ENCODE results near the gene ZC3H4.

GRCh38 chr19:47045867-47046470 is 67.6 kb downstream of the ZC3H4 start:
- TF ChIP-seq CTCF (IDR thresholded peaks at IDR 0.05) (no peak), POLR2A (IDR thresholded peaks at IDR 0.05) (no peak)
